ENCODE data around the gene NME3. TPM values are rescaled to one million over a fixed set of nuclear protein-coding genes. Genes with fewer than 3 reads are reported as not detected.

Gene NME3
- total and polyA plus RNA-seq, 2 of the 4 experiments (the other 2 are of a cell fraction), result 12.7 to 41.2 TPM

DNA sequence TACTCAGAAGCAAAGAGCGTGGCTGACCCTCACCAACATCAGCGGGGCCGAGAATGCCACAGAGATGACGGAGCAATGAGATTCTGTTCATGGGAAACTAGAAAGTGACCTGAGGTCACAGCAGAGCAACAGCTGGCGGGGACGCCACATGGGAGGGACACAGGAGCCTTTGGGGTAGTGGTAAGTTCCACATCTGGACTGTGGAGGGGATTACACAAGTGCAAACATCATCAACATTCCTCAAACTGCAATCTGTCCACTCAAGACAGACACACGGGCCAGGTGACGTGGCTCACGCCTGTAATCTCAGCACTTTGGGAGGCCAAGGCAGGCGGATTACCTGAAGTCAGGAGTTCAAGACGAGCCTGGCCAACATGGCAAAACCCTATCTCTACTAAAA, 44.1 kb upstream of the NME3 start:
- no peaks in the 10 kb centered on the region for H3K79me1 ChIP-seq (ENCODE audit: low read depth in 1 of 2, low read length in 2 of 2)
- ATAC-seq (ENCODE audit: low read depth) (no peak), DNase-seq (no peak)
- no TSS peak for BruUV-seq (replicated peaks)
- no peak overlapping the region for H4K8ac ChIP-seq (ENCODE audit: low read depth in 2 of 2, low read length in 2 of 2)
- H3K4me3 ChIP-seq (ENCODE audit: insufficient read depth, low read depth, low read length), result no peak overlapping the region
- no peak overlapping the region for H3K23ac ChIP-seq (ENCODE audit: low read depth, low read length)
- H2AFZ ChIP-seq (replicated peaks; ENCODE audit: low read length, poor library complexity), result no peak overlapping the region
- H3K4me1 ChIP-seq (ENCODE audit: control insufficient read depth, insufficient read depth, low read length), result peaks cover 4% of the 10 kb centered on the region; the same call in 1 of the 2 replicates
- H3K9me1 ChIP-seq (ENCODE audit: insufficient read depth, low read length), result peaks cover 2% of the 10 kb centered on the region; the same call in 1 of the 2 replicates
- peaks cover 9% of the 10 kb centered on the region; the same call in 1 of the 2 replicates for H3K36me3 ChIP-seq (ENCODE audit: control insufficient read depth, insufficient read depth, low read length)
- H4K20me1 ChIP-seq (ENCODE audit: insufficient read depth, low read length), result no peaks in the 10 kb centered on the region
- ChIA-PET POLR2A (ENCODE audit: unreplicated experiment) (interaction anchor here (0.6 kb wide), 1 partner anchor 18 kb away, joined by 4 read pairs; no protein-coding TSS in a partner anchor), CTCF (no interaction called here)
- intact Hi-C loops (cut with micrococcal nuclease) (no loop called here), dilution Hi-C loops (cut with HindIII; ENCODE audit: low sequenced_read_pairs, unreplicated experiment) (no loop called here), in situ Hi-C loops (cut with MboI; ENCODE audit: low sequenced_read_pairs) (no loop called here)
- no peak overlapping the region for H3K9ac ChIP-seq (ENCODE audit: low read depth, low read length)
- no peak overlapping the region for H2AK5ac ChIP-seq (ENCODE audit: low read depth, low read length)
- H3K4me2 ChIP-seq (ENCODE audit: low read depth, low read length), result no peak overlapping the region
- no peak overlapping the region for H2BK5ac ChIP-seq (ENCODE audit: low read depth, low read length, poor library complexity, severe bottlenecking)
- H2AK9ac ChIP-seq (replicated peaks; ENCODE audit: low read depth, low read length, poor library complexity), result no peak overlapping the region
- no peak for TF ChIP-seq MAFK (IDR thresholded peaks at IDR 0.05; ENCODE audit: low read depth, low read length)
- no peak overlapping the region for H2BK120ac ChIP-seq (ENCODE audit: low read depth, low read length)
- WGBS, 2 experiments (ENCODE audit: extremely low coverage in 2 of 2, insufficient read length in 1 of 2), result 100% methylated on average over 1 of the region's 11 CpGs; no CpG with 5 or more reads in 1 of the 2 experiments
- no peak overlapping the region for H4K5ac ChIP-seq (ENCODE audit: low read depth, low read length)
- H3K56ac ChIP-seq (ENCODE audit: extremely low read depth, insufficient read depth, low read length), result no peak overlapping the region
- H3K14ac ChIP-seq (replicated peaks; ENCODE audit: low read depth, low read length), result no peak overlapping the region
- no peak overlapping the region for H3K27ac ChIP-seq (ENCODE audit: insufficient read depth, low read length)
- H3K9me3 ChIP-seq (ENCODE audit: control insufficient read depth, insufficient read depth, low read length), result no peaks in the 10 kb centered on the region
- no peak overlapping the region for H3K18ac ChIP-seq (ENCODE audit: low read depth, low read length)
- no peak overlapping the region for H2BK15ac ChIP-seq (ENCODE audit: low read depth, low read length)
- H2BK20ac ChIP-seq (ENCODE audit: low read depth, low read length), result no peak overlapping the region
- no peak overlapping the region for H4K91ac ChIP-seq (ENCODE audit: insufficient read depth, low read depth, low read length)
- H3K4ac ChIP-seq (ENCODE audit: low read depth, low read length), result no peak overlapping the region
- H3K27me3 ChIP-seq (ENCODE audit: control insufficient read depth, insufficient read depth, low read length), result no peaks in the 10 kb centered on the region
